NCI-H748 treated with DMSO at 0.1 percent for 48 hours (cell line): Measurements from ENCODE around the gene RASGRF1.

ENCODE experiments used
- DNase-seq: peaks from one replicate; lab custom pipeline; 2025; lab: John Stamatoyannopoulos, UW

Gene RASGRF1

GRCh38 chr15:79066391-79067071, 24.0 kb downstream of the RASGRF1 start:
- DNase-seq, result no peak

- no peak for DNase-seq
These were observed 24.7 kb downstream of the RASGRF1 start for GRCh38 chr15:79065706-79066376.

DNA sequence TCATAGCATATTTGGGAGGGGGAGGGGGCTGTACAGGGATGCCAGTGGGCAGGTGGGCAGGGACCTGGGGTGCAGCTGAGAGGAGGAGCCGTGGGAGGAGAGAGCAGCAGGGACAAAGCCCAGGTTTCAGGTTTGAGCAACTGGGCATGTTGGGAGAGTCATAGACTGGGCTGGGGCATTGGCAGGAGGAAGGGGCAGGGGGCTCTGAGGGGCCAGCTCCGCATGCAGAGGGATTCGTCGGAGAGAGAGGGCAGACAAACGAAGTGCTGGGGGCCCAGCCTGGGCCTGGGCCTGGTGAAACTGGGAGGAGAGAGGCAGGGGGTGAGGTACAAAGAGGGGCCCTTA, 25.2 kb downstream of the RASGRF1 start:
- no peak for DNase-seq

- DNase-seq, result no peak
These were observed 26.1 kb downstream of the RASGRF1 start for GRCh38 chr15:79064496-79064895.

DNA sequence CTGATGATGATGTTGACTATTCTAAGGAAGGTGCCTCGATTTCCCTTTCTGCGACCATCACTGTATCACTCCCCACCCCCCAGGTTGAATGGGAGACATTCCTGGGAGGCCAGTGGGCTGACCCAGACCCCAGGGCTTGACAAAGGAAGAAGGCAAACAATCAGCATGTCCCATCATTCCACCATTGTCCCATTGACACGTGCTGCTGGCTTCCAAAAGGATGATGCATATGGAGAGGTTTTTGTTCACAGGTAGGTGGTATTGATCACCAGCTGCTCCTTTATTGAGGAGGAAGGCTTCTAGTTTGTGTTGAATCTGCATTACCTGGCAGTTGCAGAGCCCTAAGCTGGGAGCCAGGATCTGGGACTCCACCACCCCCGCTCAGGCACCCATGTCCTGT, 30.4 kb downstream of the RASGRF1 start:
- DNase-seq, result no peak

- no peak for DNase-seq
These were observed 31.5 kb downstream of the RASGRF1 start for GRCh38 chr15:79059081-79059572.

- no peak for DNase-seq
These were observed 32.2 kb downstream of the RASGRF1 start for GRCh38 chr15:79058260-79058850.

GRCh38 chr15:79057050-79057449, 33.5 kb downstream of the RASGRF1 start:
- DNase-seq, result no peak

DNA sequence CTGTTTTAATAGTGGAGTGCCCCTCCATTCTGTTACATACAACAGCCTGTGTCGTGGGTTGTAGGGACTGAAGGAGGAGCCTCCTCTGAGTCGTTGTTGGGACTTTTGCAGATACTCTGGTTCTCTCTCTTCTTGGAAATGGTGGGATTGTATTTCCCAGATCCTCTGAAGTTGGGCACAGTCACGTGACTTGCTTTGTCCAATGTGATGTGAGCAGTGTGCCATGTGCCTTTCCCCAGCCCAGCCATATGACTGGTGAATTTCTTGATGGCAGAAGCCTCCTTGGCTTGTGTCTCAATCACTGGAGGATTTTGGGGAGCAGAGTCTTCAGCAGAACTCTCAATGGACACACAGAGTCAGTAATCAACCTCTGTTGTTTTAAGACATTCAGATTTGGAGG, 36.2 kb downstream of the RASGRF1 start:
- no peak for DNase-seq

DNA sequence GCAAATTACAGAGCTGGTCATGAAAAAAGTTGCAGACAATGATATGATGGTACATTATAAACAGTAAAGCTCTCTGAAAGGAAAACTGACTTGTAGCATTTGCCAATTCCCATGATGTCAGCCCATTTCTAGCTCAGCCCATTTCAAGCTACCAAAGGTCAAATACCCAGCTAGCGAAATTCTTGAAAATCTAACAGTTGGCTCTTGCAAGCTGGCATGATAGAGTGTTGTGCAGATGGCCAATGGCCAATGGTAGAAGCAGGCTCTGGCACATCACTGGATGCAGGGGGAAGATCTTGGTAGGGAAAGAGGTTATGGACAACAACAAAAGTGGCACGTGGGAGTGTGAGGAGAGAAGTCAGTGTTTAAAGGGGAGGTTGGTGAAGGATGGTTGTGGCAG, 36.7 kb downstream of the RASGRF1 start:
- DNase-seq, result no peak

- no peak for DNase-seq
These were observed 38.4 kb downstream of the RASGRF1 start for GRCh38 chr15:79051941-79052731.

GRCh38 chr15:79051029-79051428, 39.6 kb downstream of the RASGRF1 start:
- no peak for DNase-seq

- no peak for DNase-seq
These were observed 40.2 kb downstream of the RASGRF1 start for GRCh38 chr15:79050341-79050740.

- DNase-seq, result no peak
These were observed 41.2 kb downstream of the RASGRF1 start for GRCh38 chr15:79049416-79049815.

- DNase-seq, result no peak
These were observed 42.7 kb downstream of the RASGRF1 start for GRCh38 chr15:79047676-79048439.

DNA sequence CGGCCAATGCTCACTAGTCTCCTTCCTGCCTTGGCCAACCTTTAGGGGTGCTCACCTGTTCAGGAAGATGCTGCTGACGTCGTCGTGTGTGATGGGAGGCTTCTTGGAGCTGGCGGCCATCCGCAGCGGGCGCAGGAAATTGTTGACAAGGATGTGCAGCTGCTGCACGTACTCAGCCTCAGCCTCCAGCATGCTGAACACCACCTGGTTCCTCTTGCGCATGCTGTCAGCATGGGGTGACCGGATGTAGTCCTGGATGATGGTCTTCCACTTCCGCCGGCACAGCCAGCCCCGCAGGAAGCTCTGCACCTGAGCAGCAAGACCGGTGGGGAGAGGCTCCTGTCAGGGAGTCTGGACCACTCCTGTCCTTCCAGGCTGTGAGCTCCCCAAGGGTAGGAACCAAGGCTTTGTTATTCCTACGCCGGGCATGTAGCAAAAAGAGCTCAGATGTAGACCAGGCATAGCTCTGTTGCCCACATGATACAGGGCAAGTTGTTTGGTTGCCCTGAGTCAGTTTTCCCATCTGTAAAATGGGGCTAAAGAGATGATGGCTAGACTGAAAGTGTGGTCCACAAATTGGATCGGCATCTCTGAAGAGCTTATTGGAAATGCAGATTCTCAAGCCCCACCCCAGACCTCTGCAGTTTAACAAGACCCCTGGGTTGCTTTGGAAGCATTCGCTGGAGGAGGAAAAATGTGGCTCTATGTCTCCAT, 43.7 kb downstream of the RASGRF1 start:
- DNase-seq, result no peak

GRCh38 chr15:79045041-79045440, 45.5 kb downstream of the RASGRF1 start:
- no peak for DNase-seq

- DNase-seq, result no peak
These were observed 48.2 kb downstream of the RASGRF1 start for GRCh38 chr15:79042213-79042928.

GRCh38 chr15:79041601-79042168, 48.9 kb downstream of the RASGRF1 start:
- no peak for DNase-seq

DNA sequence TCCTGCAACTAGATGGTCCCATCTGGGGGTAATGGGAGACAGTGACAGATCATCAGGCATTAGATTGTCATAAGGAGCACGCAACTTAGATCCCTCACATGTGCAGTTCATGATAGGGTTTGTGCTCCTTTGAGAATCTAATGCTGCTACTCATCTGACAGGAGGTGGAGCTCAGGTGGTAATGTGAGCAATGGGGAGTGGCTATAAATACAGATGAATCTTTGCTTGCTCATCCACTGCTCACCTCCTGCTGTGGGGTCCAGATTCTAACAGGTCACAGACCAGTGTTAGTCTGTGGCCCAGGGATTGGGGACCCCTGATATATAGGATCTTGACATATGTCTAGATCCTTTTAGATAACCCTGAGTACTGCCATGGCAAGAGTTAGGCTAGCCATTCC, 52.7 kb downstream of the RASGRF1 start:
- no peak for DNase-seq
